ENCODE measurements around the gene HELZ. TPM values are rescaled to one million over a fixed set of nuclear protein-coding genes. Genes with fewer than 3 reads are reported as not detected.

Gene HELZ
- total and polyA plus RNA-seq, 2 of the 8 experiments (the other 6 are each of a cell fraction or from before 2014, with no cell fraction given) = 10.0 to 48.7 TPM

GRCh38 chr17:67133161-67133560, 111.8 kb downstream of the HELZ start:
- Histone ChIP-seq H3K9me3 (ENCODE audit: insufficient read depth in 2 of 2, low read depth in 1 of 2, low read length in 1 of 2) (no peaks in the 10 kb centered on the region), H3K79me1 (ENCODE audit: low read depth, low read length) (no peaks in the 10 kb centered on the region), H3K27me3 (replicated peaks in 1 of 4; ENCODE audit: control insufficient read depth in 3 of 4, extremely low read depth in 1 of 4, insufficient read depth in 3 of 4, low read length in 3 of 4) (no peaks in the 10 kb centered on the region), H2BK12ac (ENCODE audit: low read depth, low read length) (no peak overlapping the region), H2AFZ (ENCODE audit: low read length) (no peak overlapping the region), H3K4me3 (ENCODE audit: extremely low read depth in 1 of 4, insufficient read depth in 2 of 4, low read depth in 3 of 4, low read length in 4 of 4) (no peak overlapping the region), H4K91ac (replicated peaks; ENCODE audit: insufficient read length, low read length) (no peak overlapping the region), H2BK120ac (replicated peaks; ENCODE audit: low read depth, low read length) (no peak overlapping the region), H3K4me1 (replicated peaks in 1 of 4; ENCODE audit: control insufficient read depth in 3 of 4, insufficient read depth in 4 of 4, low read length in 3 of 4) (no peaks in the 10 kb centered on the region), H2BK15ac (ENCODE audit: low read length) (no peak overlapping the region), H3K4ac (replicated peaks; ENCODE audit: insufficient read length, low read depth, low read length) (no peak overlapping the region), H3K27ac (ENCODE audit: low read depth, low read length) (no peak overlapping the region), H3K14ac (ENCODE audit: insufficient read length) (no peak overlapping the region), H2BK20ac (ENCODE audit: low read length) (no peak overlapping the region), H2BK5ac (ENCODE audit: low read depth, low read length) (no peak overlapping the region), H3K79me2 (ENCODE audit: control insufficient read depth in 1 of 2, insufficient read depth in 2 of 2, low read length in 2 of 2) (no peaks in the 10 kb centered on the region), H4K8ac (ENCODE audit: extremely low read depth, insufficient read depth, low read length) (no peak overlapping the region), H2AK5ac (ENCODE audit: low read depth, low read length) (no peak overlapping the region), H3K9ac (replicated peaks in 1 of 4; ENCODE audit: extremely low read depth in 1 of 4, low read depth in 3 of 4, low read length in 3 of 4) (no peak overlapping the region), H3K56ac (replicated peaks; ENCODE audit: insufficient read length, low read depth, low read length) (no peak overlapping the region), H3K4me2 (ENCODE audit: insufficient read depth in 1 of 2, low read depth in 2 of 2, low read length in 2 of 2) (no peak overlapping the region), H4K5ac (ENCODE audit: insufficient read length, low read depth, low read length) (no peak overlapping the region), H3K23me2 (ENCODE audit: low read depth, low read length) (no peaks in the 10 kb centered on the region), H3K23ac (ENCODE audit: insufficient read length) (no peak overlapping the region), H4K20me1 (replicated peaks in 1 of 2; ENCODE audit: control insufficient read depth in 1 of 2, insufficient read depth in 2 of 2, low read length in 2 of 2) (no peaks in the 10 kb centered on the region), H3K36me3 (ENCODE audit: control insufficient read depth in 2 of 4, insufficient read depth in 4 of 4, low read length in 3 of 4) (peaks cover 0 to 14% (median 4%) of the 10 kb centered on the region in 4 experiments; a peak in 3 of 8 replicates), H3K18ac (ENCODE audit: extremely low read depth, low read length) (no peak overlapping the region)
- DNase-seq (ENCODE audit: low read depth in 1 of 2, low spot score in 2 of 2) (no peak), FAIRE-seq (no peak)
- TF ChIP-seq CBX5 (IDR thresholded peaks at IDR 0.05; ENCODE audit: low read depth, low read length) (no peak), FOSL1 (IDR thresholded peaks at IDR 0.05; ENCODE audit: insufficient read depth, low read depth, low read length) (no peak), EGR1 (IDR thresholded peaks at IDR 0.05; ENCODE audit: borderline replicate concordance, low read depth, low read length) (no peak), SAP30 (IDR thresholded peaks at IDR 0.05; ENCODE audit: insufficient read depth, insufficient replicate concordance, low read length) (no peak), CEBPB (IDR thresholded peaks at IDR 0.05; ENCODE audit: low read depth, low read length) (no peak), BACH1 (IDR thresholded peaks at IDR 0.05; ENCODE audit: low read length) (no peak)
- ChIA-PET POLR2A (ENCODE audit: partially characterized antibody) (no interaction called here), CTCF (ENCODE audit: partially characterized antibody) (interaction anchor here (0.7 to 1.3 kb wide), 2 partner anchors 26 to 1058 kb away, joined by 3 to 4 read pairs; no protein-coding TSS in a partner anchor)
